GM04504 (cell line): Measurements from ENCODE around the gene NEK7.
"Not testable (repeated sequence)": the region's sequence is repeated elsewhere in the genome, so short reads cannot be mapped to it uniquely, and the experiment has no call there.

Experiments
- DNase-seq: peaks from one replicate; pipeline ENCODE4 v3.0.0-alpha.2; 2012; ENCODE audit warnings: low read depth

The NEK7 gene

DNA sequence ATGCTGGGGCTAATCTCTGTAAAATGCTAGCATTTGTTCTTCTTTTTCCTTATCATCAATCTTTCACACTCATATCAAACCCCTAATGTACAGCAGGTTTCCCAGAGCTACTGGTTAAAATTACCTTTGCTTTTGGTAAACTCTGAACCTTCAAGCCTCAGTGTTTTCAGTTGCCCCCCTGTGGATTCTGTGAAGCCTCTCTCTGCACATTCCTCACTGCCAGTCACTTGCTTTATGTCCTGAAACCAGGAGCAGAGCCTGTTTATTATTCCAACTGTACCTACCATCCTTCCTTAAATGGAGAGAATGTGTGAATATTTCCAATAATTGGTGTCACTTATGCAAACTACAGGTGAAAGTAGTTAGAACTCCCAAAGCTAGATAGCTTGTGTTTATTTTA, 134.2 kb downstream of the NEK7 start:
- no peak for DNase-seq

DNA sequence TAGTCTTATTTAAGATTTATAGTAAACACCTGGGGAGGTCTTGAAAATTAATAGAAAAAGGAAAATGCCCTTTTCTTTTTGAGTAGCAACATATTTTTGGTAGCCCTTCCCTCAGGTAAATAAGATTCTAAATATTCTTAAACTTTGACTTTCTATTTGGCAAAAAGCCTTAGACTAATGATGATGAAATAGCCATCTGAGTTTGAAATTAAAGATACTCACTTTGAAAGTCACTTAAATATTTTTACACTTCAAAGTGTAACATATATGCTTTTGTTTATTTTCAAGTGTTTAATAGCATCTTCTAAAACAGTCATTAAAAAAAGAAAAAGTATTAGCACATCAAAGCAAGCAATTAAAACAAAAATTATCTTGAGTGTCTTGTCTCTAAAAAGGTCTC, 135.1 kb downstream of the NEK7 start:
- no peak for DNase-seq

DNA sequence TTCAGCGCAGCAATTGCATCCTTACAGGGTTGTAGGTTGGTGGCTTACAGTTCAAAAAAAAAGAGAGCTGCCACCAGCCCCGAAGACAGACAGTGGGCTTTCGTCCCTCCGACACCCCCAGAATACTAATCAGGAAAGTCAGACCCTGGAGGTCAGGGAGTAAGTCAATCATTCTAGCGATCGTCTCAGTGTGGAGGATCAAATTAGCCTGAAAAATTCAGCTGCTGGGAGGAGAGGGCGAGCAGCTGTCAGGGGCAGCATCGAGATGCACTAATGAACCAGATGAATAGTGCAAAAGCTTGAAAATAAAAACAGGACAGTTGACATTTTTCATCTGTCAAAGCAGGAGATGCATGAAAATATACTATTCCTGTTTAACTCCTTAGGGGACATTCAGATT, 138.4 kb downstream of the NEK7 start:
- DNase-seq, result no peak

GRCh38 chr1:198295971-198296370, 139.2 kb downstream of the NEK7 start:
- no peak for DNase-seq

DNA sequence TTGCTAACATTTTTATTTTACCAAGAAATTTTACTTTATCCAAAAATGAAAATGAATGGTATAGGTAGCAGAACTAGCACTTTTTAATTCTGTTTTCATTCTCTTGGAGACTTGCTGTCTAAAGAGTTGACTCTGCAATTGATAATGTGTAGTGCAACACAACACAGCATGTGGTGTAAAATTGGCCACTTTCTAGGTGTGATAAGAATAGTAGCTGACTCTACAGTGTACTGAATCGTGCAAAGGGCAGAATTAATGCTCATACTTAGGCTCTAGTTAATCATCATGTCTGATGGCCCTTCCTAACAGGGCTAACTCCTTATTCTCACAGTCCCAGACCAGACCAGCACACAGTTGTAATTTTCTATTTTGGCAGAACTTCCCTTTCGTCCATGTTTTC, 140.5 kb downstream of the NEK7 start:
- no peak for DNase-seq

- DNase-seq, result no peak
These were observed 141.8 kb downstream of the NEK7 start for GRCh38 chr1:198298640-198299039.

DNA sequence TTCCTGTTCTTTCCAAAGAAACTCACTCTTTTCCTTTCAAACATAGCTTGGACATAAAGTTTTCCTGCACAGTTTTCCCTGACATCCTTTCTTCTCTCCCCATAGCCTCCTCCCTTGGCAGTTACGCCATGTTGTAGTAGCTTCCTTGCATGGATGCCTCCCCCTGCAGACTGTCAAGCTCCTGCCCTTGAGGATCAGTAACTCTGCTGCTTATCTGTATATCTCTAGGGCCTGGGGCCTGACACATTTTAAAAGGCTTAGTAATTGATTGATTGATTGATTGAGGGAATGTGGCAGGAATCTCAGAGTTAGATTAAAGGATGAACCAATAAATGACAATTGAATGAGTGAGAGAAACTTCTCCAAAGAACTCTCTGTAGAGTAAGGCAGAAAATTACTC, 143.7 kb downstream of the NEK7 start:
- DNase-seq, result no peak

- DNase-seq, result no peak
These were observed 147.6 kb downstream of the NEK7 start for GRCh38 chr1:198304431-198304830.

- not testable (repeated sequence) for DNase-seq
These were observed 158.0 kb downstream of the NEK7 start for GRCh38 chr1:198314817-198315216.

DNA sequence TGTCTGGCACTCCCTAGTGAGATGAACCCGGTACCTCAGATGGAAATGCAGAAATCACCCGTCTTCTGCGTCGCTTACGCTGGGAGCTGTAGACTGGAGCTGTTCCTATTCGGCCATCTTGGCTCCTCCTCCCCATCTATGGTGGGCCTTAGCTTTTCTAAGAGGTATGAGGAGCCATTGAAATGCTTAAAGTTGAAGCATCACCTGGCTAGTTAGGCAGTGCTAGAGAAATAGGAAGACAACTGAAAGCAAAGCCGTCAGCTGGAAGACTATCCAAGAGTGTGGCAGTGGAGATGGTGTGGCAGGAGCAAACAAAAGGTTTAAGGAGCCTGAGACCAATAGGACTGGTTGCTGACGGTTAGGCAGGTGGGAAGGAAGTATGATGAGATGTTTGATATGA, 158.5 kb downstream of the NEK7 start:
- DNase-seq, result not testable (repeated sequence)

DNA sequence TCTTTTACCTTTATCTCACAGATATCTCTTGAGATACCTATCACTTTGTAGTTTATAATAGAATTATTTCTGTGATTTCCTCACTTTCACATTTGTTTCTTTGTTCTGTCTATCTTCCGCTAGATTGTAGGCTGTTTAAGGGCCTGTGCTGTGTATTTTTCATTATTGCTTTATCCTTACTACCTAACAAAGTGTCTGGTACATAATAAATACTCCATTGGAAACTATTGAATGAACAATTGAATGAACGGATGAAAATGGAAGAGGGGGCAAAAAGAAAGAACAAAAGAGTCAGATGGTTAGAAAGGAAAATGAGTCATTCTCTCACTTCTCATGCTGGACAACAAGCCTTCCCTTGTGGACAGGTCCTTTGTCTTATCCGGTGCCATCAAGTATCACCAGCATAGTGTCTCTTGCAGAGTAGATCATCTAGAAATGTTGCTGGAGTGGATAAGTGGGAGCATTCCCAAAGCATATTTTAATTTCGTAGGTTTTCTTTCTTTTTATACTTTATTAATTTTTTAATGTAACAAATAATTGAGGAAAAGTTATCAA, 159.8 kb downstream of the NEK7 start:
- DNase-seq, result no peak

- no peak for DNase-seq
These were observed 161.3 kb downstream of the NEK7 start for GRCh38 chr1:198318085-198318484.

GRCh38 chr1:198320759-198321158, 164.0 kb downstream of the NEK7 start:
- no peak for DNase-seq

GRCh38 chr1:198326232-198326631, 169.4 kb downstream of the NEK7 start:
- DNase-seq, result no peak

- no peak for DNase-seq
These were observed 170.1 kb downstream of the NEK7 start for GRCh38 chr1:198326915-198327314.

GRCh38 chr1:198328458-198329032, 171.7 kb downstream of the NEK7 start:
- DNase-seq, result no peak

GRCh38 chr1:198330982-198331615, 174.3 kb downstream of the NEK7 start:
- DNase-seq, result no peak

GRCh38 chr1:198333744-198334143, 176.9 kb downstream of the NEK7 start:
- no peak for DNase-seq

- DNase-seq, result no peak
These were observed 178.9 kb downstream of the NEK7 start for GRCh38 chr1:198335663-198336062.

- no peak for DNase-seq
These were observed 181.1 kb downstream of the NEK7 start for GRCh38 chr1:198337886-198338285.

GRCh38 chr1:198340139-198340538, 183.3 kb downstream of the NEK7 start:
- DNase-seq, result no peak

- no peak for DNase-seq
These were observed 189.4 kb downstream of the NEK7 start for GRCh38 chr1:198346178-198346577.

- no peak for DNase-seq
These were observed 193.7 kb downstream of the NEK7 start for GRCh38 chr1:198350456-198350855.
